K562 (cell line): ENCODE data around the gene DPYSL3. TPM values are rescaled to one million over a fixed set of nuclear protein-coding genes. Genes with fewer than 3 reads are reported as not detected.

Source experiments
- BRD4 ChIP-seq: fragments of 200-600 bp; sonication (generic); IDR thresholded peaks from 2 replicates; pipeline ENCODE4 v1.6.1; 2017; ENCODE audit warnings: inconsistent platforms
- CHD7 ChIP-seq: fragments of 200-600 bp; sonication (generic); IDR thresholded peaks from one replicate; pipeline ENCODE4 v1.6.1; 2012; ENCODE audit warnings: mild to moderate bottlenecking, low read depth, low read length, inconsistent platforms
- E2F6 ChIP-seq, 2 experiments: IDR thresholded peaks; 2 replicates each; pipeline ENCODE4 v1.6.1; 2011; ENCODE audit warnings: borderline replicate concordance in 1 of 2, control low read depth in 1 of 2, low read depth in 1 of 2, low read length in 1 of 2, mild to moderate bottlenecking in 1 of 2, mixed read lengths in 1 of 2, moderate library complexity in 1 of 2; ENCODE audit not compliant: insufficient read depth in 1 of 2, insufficient read length in 1 of 2, poor library complexity in 1 of 2, severe bottlenecking in 1 of 2; ENCODE audit errors: extremely low read depth in 1 of 2
- GATAD2B ChIP-seq: fragments of 450-650 bp; IDR thresholded peaks from 2 replicates; pipeline ENCODE4 v1.6.1; 2017; ENCODE audit warnings: mild to moderate bottlenecking, borderline replicate concordance
- polyA plus RNA-seq, 8 experiments: library from polyadenylated mRNA; depleted of rRNA in 4 of 8; stranded (reverse) in 5 of 8; unstranded in 3 of 8; fragments of >200 nt; fragmentation: Nextera tagmentation in 2 of 8; fragmentation: Illumina TruSeq in 1 of 8; extraction: Ambion mirVana in 2 of 8; extraction: Trizol in 1 of 8; gene quantifications; 2 replicates each; pipeline versions ENCODE4 v1.2.1 to v1.2.3, GENCODE V29; 2011 to 2014; ENCODE audit warnings: inconsistent platforms in 1 of 8, missing spikeins in 1 of 8
- total RNA-seq, 7 experiments: library from RNA; depleted of rRNA in 6 of 7; stranded (reverse); fragments of >200 nt in 6 of 7; fragmentation: Illumina TruSeq in 2 of 7; extraction: Trizol in 2 of 7; gene quantifications; 2 replicates each; pipeline versions ENCODE4 v1.2.1 to v1.2.3, GENCODE V29; 2011 to 2021; ENCODE audit warnings: low replicate concordance in 1 of 7

DPYSL3 gene
- total and polyA plus RNA-seq, 9 of the 15 experiments (the other 6 are each of a cell fraction or from before 2014, with no cell fraction given) = 0.07 to 0.55 TPM; not detected in 7

DNA sequence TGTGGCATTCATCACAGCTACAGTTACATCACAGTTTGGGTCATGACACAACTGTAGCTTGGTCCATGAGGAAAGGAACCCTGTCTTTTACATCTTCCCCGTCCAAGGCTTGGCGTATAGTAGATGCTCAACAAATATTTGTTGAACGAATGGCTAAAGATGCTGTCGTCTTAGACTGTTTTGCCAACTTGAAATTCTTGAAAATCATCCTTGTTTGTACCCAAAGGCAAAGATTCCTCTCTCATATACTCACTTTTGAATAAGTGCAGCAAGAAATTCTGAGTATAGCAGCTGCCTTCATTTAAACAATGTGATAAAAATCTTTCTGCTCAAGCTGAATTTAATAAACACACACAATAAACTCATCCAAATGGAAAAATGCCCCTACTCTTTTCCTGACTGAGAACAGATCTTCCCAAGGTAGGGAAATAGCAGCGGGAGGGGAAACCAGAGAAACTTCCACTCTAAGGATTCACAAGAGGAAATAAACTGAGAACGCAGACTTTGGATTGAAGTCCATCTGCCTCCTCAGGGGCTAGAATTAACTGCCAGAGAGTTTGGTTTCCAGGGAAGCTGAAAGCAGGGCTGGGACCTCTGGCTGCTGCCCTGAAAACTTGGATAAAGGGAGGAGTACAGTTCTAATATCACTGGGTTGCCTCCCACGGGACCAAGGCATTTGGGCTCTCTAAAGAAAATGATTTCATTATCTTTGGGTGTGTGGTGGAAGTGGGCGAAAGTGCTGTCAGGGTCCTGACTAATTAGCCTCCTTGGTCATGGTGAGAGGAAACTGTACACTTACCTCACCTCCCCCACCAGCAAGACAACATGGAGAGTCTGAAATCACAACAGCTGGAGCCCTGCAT, 99.1 kb downstream of the DPYSL3 start (continued):
- TF ChIP-seq CHD7 (no peak), BRD4 (no peak), E2F6 (IDR thresholded peaks at IDR 0.05; ENCODE audit: borderline replicate concordance in 1 of 2, extremely low read depth in 1 of 2, insufficient read depth in 1 of 2, insufficient read length in 1 of 2, low read depth in 1 of 2, low read length in 1 of 2, poor library complexity in 1 of 2, severe bottlenecking in 1 of 2) (no peak), GATAD2B (no peak)
